Fibroblast of lung (primary cell): ENCODE results near the gene SPATA2L. TPM values are rescaled to one million over a fixed set of nuclear protein-coding genes. Genes with fewer than 3 reads are reported as not detected.
"Not testable (repeated sequence)": the region's sequence is repeated elsewhere in the genome, so short reads cannot be mapped to it uniquely, and the experiment has no call there.

Experiments
- DNase-seq, 2 donors: peaks; one replicate each; pipeline versions ENCODE4 v3.0.0 to v3.0.0-alpha.2; 2010; ENCODE audit warnings: low read depth in 2 of 2
- H2AFZ ChIP-seq: 2 replicates; pipeline ENCODE4 v1.5.1; 2012; ENCODE audit warnings: low read length, control low read depth, inconsistent platforms
- H3K27ac ChIP-seq: 2 replicates; pipeline ENCODE4 v1.5.1; 2011; ENCODE audit warnings: low read length, control low read depth; ENCODE audit not compliant: insufficient read depth
- H3K27me3 ChIP-seq: 2 replicates; pipeline ENCODE4 v1.5.1; 2011; ENCODE audit warnings: mild to moderate bottlenecking, low read length; ENCODE audit not compliant: control insufficient read depth, insufficient read depth
- H3K36me3 ChIP-seq: 2 replicates; pipeline ENCODE4 v1.5.1; 2011; ENCODE audit warnings: low read length; ENCODE audit not compliant: control insufficient read depth, insufficient read depth
- H3K4me1 ChIP-seq: 2 replicates; pipeline ENCODE4 v1.5.1; 2011; ENCODE audit warnings: low read length; ENCODE audit not compliant: control insufficient read depth, insufficient read depth; ENCODE audit errors: extremely low read depth
- H3K4me2 ChIP-seq: 2 replicates; pipeline ENCODE4 v1.5.1; 2011; ENCODE audit warnings: low read length, control low read depth; ENCODE audit not compliant: insufficient read depth; ENCODE audit errors: extremely low read depth
- H3K4me3 ChIP-seq, 4 experiments: fragments of 200-600 bp in 1 of 4; sonication (generic) in 1 of 4; replicated peaks in 1 of 4; 2 replicates each; pipeline ENCODE4 v1.5.1; 2011 to 2016; ENCODE audit warnings: low read length in 4 of 4, low read depth in 3 of 4, mild to moderate bottlenecking in 3 of 4, control low read depth in 2 of 4, inconsistent platforms in 1 of 4, mixed read lengths in 1 of 4; ENCODE audit not compliant: insufficient read depth in 1 of 4; ENCODE audit errors: control extremely low read depth in 1 of 4
- H3K79me2 ChIP-seq: 2 replicates; pipeline ENCODE4 v1.5.1; 2012; ENCODE audit warnings: mild to moderate bottlenecking, low read length, inconsistent platforms; ENCODE audit not compliant: control insufficient read depth, insufficient read depth
- H3K9ac ChIP-seq: 2 replicates; pipeline ENCODE4 v1.5.1; 2011; ENCODE audit warnings: mild to moderate bottlenecking, low read length, control low read depth; ENCODE audit not compliant: insufficient read depth
- H3K9me3 ChIP-seq: 2 replicates; pipeline ENCODE4 v1.5.1; 2012; ENCODE audit warnings: low read depth, low read length; ENCODE audit not compliant: control insufficient read depth, insufficient read depth
- H4K20me1 ChIP-seq: 2 replicates; pipeline ENCODE4 v1.5.1; 2011; ENCODE audit warnings: low read length; ENCODE audit not compliant: control insufficient read depth, insufficient read depth; ENCODE audit errors: extremely low read depth
- EZH2 ChIP-seq: IDR thresholded peaks from 2 replicates; pipeline ENCODE4 v1.5.1; 2012; ENCODE audit warnings: low read length, control low read depth, mild to moderate bottlenecking; ENCODE audit errors: missing control alignments
- polyA plus RNA-seq, 2 donors: library from polyadenylated mRNA; depleted of rRNA in 1 of 2; stranded (reverse) in 1 of 2; unstranded in 1 of 2; fragments of >200 nt; gene quantifications; 2 replicates each; pipeline ENCODE4 v1.2.1, GENCODE V29; 2011 to 2012; ENCODE audit warnings: missing spikeins in 1 of 2
- total RNA-seq: library from RNA; depleted of rRNA; stranded (reverse); fragments of >200 nt; gene quantifications from 2 replicates; pipeline ENCODE4 v1.2.1, GENCODE V29; 2014
- TF ChIP-seq, protein P1 (sequence below), 2 donors: IDR thresholded peaks in 1 of 2; conservative IDR thresholded peaks in 1 of 2; 1 replicate in 1 of 2; 2 replicates in 1 of 2; pipeline ENCODE4 v1.5.1; 2011 to 2012; ENCODE audit warnings: low read length in 2 of 2, control low read depth in 1 of 2, inconsistent platforms in 1 of 2, low read depth in 1 of 2, mild to moderate bottlenecking in 1 of 2

SPATA2L gene
- total and polyA plus RNA-seq, 2 donors (not counting 1 experiment from before 2014, with no cell fraction given) = 1.7 to 7.3 TPM

DNA sequence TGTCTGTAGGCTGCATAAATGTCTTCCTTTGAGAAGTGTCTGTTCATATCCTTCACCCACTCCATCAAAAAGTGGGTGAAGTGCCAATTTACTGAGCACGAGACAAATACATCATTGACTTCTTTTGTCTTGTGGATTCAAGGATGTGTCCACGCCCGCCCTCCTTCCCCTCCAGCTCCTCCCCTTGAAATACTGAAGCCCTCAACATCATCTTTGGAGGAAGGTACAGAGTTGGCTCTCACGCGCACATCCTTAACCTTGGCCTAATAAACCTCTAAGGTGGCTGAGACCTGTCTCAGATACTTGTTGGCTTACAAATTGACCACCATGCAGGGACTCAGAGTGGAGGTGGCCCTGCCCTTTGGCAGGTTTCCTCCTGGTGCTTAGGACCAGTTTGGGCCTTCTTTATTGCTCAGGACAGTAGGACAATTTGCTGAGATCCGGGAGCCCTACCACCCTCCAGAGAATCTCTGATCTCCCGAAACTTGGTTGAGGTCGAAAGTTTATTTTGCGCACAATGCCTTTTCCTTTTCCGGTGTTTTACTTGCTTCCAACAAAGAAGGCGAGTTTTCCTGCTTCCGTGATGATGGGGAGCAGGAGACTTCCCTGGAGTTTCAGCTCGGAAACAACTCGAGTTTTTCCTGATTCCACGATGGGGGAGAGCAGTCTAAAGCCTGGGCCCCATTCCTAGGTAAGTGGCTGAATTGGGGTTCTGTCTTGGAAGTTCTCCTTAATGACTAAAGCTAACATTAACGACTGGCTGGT lies 29.1 kb downstream of the SPATA2L start:
- no peaks in the 10 kb centered on the region for H4K20me1 ChIP-seq
- no peak overlapping the region for H3K4me2 ChIP-seq
- H3K79me2 ChIP-seq = no peaks in the 10 kb centered on the region
- H2AFZ ChIP-seq = no peak overlapping the region
- H3K27ac ChIP-seq = no peak overlapping the region
- no peak for TF ChIP-seq EZH2
- TF ChIP-seq, protein P1, sequence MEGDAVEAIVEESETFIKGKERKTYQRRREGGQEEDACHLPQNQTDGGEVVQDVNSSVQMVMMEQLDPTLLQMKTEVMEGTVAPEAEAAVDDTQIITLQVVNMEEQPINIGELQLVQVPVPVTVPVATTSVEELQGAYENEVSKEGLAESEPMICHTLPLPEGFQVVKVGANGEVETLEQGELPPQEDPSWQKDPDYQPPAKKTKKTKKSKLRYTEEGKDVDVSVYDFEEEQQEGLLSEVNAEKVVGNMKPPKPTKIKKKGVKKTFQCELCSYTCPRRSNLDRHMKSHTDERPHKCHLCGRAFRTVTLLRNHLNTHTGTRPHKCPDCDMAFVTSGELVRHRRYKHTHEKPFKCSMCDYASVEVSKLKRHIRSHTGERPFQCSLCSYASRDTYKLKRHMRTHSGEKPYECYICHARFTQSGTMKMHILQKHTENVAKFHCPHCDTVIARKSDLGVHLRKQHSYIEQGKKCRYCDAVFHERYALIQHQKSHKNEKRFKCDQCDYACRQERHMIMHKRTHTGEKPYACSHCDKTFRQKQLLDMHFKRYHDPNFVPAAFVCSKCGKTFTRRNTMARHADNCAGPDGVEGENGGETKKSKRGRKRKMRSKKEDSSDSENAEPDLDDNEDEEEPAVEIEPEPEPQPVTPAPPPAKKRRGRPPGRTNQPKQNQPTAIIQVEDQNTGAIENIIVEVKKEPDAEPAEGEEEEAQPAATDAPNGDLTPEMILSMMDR (conservative IDR thresholded peaks at IDR 0.05 in 1 of 2, IDR thresholded peaks at IDR 0.05 in 1 of 2; ENCODE audit: low read depth in 1 of 2, low read length in 2 of 2) = no peak
- no peaks in the 10 kb centered on the region for H3K36me3 ChIP-seq
- H3K4me1 ChIP-seq = no peaks in the 10 kb centered on the region
- no peaks in the 10 kb centered on the region for H3K27me3 ChIP-seq
- no peaks in the 10 kb centered on the region for H3K9me3 ChIP-seq
- H3K9ac ChIP-seq = no peak overlapping the region
- DNase-seq = no peak
- no peak overlapping the region for H3K4me3 ChIP-seq

DNA sequence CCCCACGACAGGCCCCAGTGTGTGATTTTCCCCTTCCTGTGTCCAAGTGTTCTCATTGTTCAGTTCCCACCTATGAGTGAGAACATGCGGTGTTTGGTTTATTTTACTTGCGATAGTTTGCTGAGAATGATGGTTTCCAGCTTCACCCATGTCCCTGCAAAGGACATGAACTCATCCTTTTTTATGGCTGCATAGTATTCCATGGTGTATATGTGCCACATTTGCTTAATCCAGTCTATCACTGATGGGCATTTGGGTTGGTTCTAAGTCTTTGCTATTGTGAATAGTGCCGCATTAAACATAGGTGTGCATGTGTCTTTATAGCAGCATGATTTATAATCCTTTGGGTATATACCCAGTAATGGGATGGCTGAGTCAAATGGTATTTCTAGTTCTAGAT lies 29.9 kb downstream of the SPATA2L start:
- H3K9ac ChIP-seq, H3K79me2 ChIP-seq, H3K4me3 ChIP-seq, H3K4me1 ChIP-seq, H3K4me2 ChIP-seq, H3K9me3 ChIP-seq, H3K27ac ChIP-seq, H3K36me3 ChIP-seq, H3K27me3 ChIP-seq, DNase-seq, H4K20me1 ChIP-seq, H2AFZ ChIP-seq: not testable (repeated sequence)

DNA sequence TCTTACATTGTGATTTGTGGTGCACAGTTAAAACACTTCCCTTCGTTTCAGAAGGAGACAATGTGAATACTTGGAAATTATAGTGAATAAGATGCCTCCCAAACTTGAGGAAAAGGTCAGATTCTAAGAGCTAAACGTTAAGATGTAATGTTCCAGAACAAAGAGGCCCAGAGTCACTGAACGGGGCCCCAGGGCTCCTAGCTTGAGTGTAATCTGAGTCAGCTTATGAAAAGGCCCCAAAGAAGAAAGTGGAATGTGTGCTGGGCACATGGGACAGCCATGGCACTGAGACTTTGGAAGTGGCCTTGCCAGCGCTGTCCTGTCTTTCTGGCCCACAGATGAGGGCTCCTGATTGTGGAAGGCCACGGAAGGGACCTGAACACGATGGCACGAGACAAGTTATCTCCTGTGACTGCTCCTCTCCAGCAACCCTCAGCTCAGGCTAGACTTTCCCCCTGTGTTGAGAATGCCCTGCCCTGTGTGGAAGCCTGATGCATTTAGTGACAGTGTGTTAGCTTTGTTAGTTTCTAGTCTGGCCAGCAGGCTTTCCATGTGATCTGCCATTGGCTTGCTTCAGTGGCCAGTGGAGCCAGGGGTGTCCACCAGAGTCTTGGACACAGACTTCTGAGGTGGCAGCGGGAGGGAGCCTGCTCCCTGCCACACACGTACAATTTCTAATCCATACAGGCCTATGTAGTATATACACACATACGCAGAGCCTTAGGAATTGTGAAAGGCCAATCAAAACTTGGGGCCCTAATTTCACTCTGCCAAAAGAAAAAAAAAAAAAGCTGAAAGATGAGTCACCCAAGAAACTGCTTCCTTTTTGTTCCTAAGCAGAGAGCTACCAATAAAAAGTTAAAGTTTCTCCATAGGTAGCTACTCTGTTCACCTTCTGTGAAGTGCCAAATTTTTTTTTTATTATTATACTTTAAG lies 30.7 kb downstream of the SPATA2L start:
- no peaks in the 10 kb centered on the region for H3K9me3 ChIP-seq
- H3K36me3 ChIP-seq = no peaks in the 10 kb centered on the region
- peak; percentile 22 to 43 for DNase-seq
- H3K4me1 ChIP-seq = no peaks in the 10 kb centered on the region
- no peak overlapping the region for H3K9ac ChIP-seq
- TF ChIP-seq EZH2 = no peak
- TF ChIP-seq, protein P1 (conservative IDR thresholded peaks at IDR 0.05 in 1 of 2, IDR thresholded peaks at IDR 0.05 in 1 of 2; ENCODE audit: low read depth in 1 of 2, low read length in 2 of 2) = no peak
- H4K20me1 ChIP-seq = no peaks in the 10 kb centered on the region
- no peaks in the 10 kb centered on the region for H3K27me3 ChIP-seq
- no peak overlapping the region for H3K4me2 ChIP-seq
- no peak overlapping the region for H3K4me3 ChIP-seq
- no peak overlapping the region for H3K27ac ChIP-seq
- no peak overlapping the region for H2AFZ ChIP-seq
- no peaks in the 10 kb centered on the region for H3K79me2 ChIP-seq
